A673 (cell line): ENCODE data around the gene EMC7. TPM values are rescaled to one million over a fixed set of nuclear protein-coding genes. Genes with fewer than 3 reads are reported as not detected.

Source experiments
- BruUV-seq: library from RNA; stranded (reverse); fragments of 400-500 nt; replicated peaks from 2 replicates; lab custom pipeline; 2021; lab: Mats Ljungman, UMichigan
- CTCF ChIA-PET: fragments of 300-600 bp; sonication (Branson Sonifier 250); formaldehyde crosslinking; loops from one replicate; lab custom pipeline; 2022; ENCODE audit warnings: antibody characterized with exemption; lab: Charles Lee
- POLR2A ChIA-PET: fragments of 300-600 bp; sonication (Branson Sonifier 250); formaldehyde crosslinking; loops from one replicate; lab custom pipeline; 2022; ENCODE audit warnings: antibody characterized with exemption; ENCODE audit not compliant: low non-redundant PET; lab: Charles Lee
- DNase-seq: peaks from one replicate; pipeline ENCODE4 v3.0.0-alpha.2; 2015; ENCODE audit warnings: low spot score
- H3K27ac ChIP-seq: fragments of 200-600 bp; sonication (generic); 2 replicates; pipeline ENCODE4 v1.5.1; 2016; ENCODE audit warnings: mixed run types, low read depth, mild to moderate bottlenecking, mixed read lengths, antibody characterized with exemption, low read length; ENCODE audit not compliant: poor library complexity, severe bottlenecking
- H3K27me3 ChIP-seq: fragments of 200-600 bp; sonication (generic); replicated peaks from 2 replicates; pipeline ENCODE4 v1.6.1; 2017; ENCODE audit warnings: mixed run types, low read depth, mild to moderate bottlenecking, mixed read lengths, antibody characterized with exemption, low read length; ENCODE audit not compliant: insufficient read depth, poor library complexity
- H3K36me3 ChIP-seq: fragments of 200-600 bp; sonication (generic); 2 replicates; pipeline ENCODE4 v1.6.1; 2016; ENCODE audit warnings: mixed run types, mild to moderate bottlenecking, mixed read lengths, antibody characterized with exemption, low read length; ENCODE audit not compliant: insufficient read depth, poor library complexity, severe bottlenecking
- H3K4me1 ChIP-seq: fragments of 200-600 bp; sonication (generic); 2 replicates; pipeline ENCODE4 v1.6.1; 2017; ENCODE audit warnings: mixed run types, mild to moderate bottlenecking, mixed read lengths, antibody characterized with exemption, low read length; ENCODE audit not compliant: insufficient read depth, poor library complexity, severe bottlenecking
- H3K4me3 ChIP-seq: fragments of 200-600 bp; sonication (generic); 2 replicates; pipeline ENCODE4 v1.5.1; 2016; ENCODE audit warnings: low read depth, mixed run types, mild to moderate bottlenecking, mixed read lengths, low read length; ENCODE audit not compliant: poor library complexity, severe bottlenecking
- H3K9me3 ChIP-seq: fragments of 200-600 bp; sonication (generic); 2 replicates; pipeline ENCODE4 v1.6.1; 2016; ENCODE audit warnings: mixed run types, low read depth, mild to moderate bottlenecking, mixed read lengths, antibody characterized with exemption, low read length; ENCODE audit not compliant: poor library complexity, severe bottlenecking
- EZH2 ChIP-seq: fragments of 200-600 bp; sonication (generic); IDR thresholded peaks from 2 replicates; pipeline ENCODE4 v1.6.1; 2017; ENCODE audit warnings: borderline replicate concordance, low read depth, mild to moderate bottlenecking, mixed read lengths, antibody characterized with exemption, low read length; ENCODE audit not compliant: poor library complexity, severe bottlenecking
- intact Hi-C: fragments of 100-400 bp; cut with micrococcal nuclease; formaldehyde crosslinking; loops from one replicate; pipeline ENCODE4 v1.10.0; 2022; ENCODE audit not compliant: unreplicated experiment
- total RNA-seq: library from RNA; stranded (reverse); gene quantifications from 2 replicates; pipeline ENCODE4 v1.2.3, GENCODE V29; 2021
- TF ChIP-seq, protein P1 (sequence below): fragments of 300-800, 200-600 bp; sonication (generic); conservative IDR thresholded peaks from 2 replicates; pipeline ENCODE4 v1.5.1; 2017; ENCODE audit warnings: low read depth, mild to moderate bottlenecking, antibody characterized with exemption, low read length, moderate library complexity, mixed read lengths

The EMC7 gene
- total RNA-seq, 1 experiment from 2014 or later = 81.2 TPM

DNA sequence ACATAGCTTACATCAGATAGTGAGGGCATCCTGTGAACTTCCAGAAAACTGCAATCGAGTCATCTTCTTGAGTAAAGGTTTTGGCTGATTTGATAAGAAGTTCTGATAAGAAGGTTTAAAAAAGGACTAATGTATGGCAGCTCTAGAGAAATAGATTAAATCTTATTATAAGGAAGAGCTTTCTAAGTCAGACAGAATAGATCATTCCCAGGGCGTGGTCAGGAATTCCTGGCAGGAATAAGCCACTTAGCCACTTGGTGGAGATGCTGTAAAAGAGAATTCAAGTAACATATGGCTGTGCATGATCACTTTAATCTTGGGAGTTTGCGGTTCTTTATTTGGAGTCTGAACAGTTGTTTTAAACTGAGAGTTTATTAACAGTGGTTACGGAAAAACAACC, 17.6 kb upstream of the EMC7 start:
- Histone ChIP-seq H3K27ac (no peak overlapping the region), H3K4me3 (no peak overlapping the region), H3K27me3 (no peaks in the 10 kb centered on the region), H3K4me1 (peaks cover 5% of the 10 kb centered on the region), H3K9me3 (no peaks in the 10 kb centered on the region), H3K36me3 (no peaks in the 10 kb centered on the region)
- POLR2A ChIA-PET = no interaction called here
- DNase-seq = no peak
- BruUV-seq = no TSS peak
- CTCF ChIA-PET = no interaction called here
- intact Hi-C loops = no loop called here
- no peak for TF ChIP-seq EZH2
- TF ChIP-seq, protein P1, sequence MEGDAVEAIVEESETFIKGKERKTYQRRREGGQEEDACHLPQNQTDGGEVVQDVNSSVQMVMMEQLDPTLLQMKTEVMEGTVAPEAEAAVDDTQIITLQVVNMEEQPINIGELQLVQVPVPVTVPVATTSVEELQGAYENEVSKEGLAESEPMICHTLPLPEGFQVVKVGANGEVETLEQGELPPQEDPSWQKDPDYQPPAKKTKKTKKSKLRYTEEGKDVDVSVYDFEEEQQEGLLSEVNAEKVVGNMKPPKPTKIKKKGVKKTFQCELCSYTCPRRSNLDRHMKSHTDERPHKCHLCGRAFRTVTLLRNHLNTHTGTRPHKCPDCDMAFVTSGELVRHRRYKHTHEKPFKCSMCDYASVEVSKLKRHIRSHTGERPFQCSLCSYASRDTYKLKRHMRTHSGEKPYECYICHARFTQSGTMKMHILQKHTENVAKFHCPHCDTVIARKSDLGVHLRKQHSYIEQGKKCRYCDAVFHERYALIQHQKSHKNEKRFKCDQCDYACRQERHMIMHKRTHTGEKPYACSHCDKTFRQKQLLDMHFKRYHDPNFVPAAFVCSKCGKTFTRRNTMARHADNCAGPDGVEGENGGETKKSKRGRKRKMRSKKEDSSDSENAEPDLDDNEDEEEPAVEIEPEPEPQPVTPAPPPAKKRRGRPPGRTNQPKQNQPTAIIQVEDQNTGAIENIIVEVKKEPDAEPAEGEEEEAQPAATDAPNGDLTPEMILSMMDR = no peak

DNA sequence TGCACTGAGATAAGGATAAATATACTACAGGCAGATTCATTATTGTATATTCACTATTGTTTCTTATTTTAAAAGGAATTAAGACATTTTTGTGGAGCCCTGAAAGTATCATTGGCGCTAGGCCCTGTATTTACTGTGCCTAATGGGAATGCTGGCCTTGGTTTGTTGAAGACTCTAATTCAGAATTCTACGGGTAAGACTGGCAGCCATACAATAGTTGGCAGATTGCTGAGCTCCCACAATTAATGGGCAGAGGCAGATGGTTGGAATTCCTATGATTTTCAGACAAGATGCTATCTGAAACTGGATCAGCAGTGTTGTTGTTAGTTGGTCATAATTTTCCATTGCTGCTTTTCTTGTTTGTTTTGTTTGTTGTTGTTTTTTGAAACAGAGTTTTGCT, 15.0 kb upstream of the EMC7 start:
- BruUV-seq = no TSS peak
- DNase-seq = no peak
- ChIA-PET POLR2A (no interaction called here), CTCF (no interaction called here)
- no peak for TF ChIP-seq EZH2
- TF ChIP-seq, protein P1 = no peak
- Histone ChIP-seq H3K27me3 (no peaks in the 10 kb centered on the region), H3K4me3 (no peak overlapping the region), H3K9me3 (no peaks in the 10 kb centered on the region), H3K36me3 (no peaks in the 10 kb centered on the region), H3K27ac (no peak overlapping the region), H3K4me1 (no peaks in the 10 kb centered on the region)
- intact Hi-C loops = no loop called here

DNA sequence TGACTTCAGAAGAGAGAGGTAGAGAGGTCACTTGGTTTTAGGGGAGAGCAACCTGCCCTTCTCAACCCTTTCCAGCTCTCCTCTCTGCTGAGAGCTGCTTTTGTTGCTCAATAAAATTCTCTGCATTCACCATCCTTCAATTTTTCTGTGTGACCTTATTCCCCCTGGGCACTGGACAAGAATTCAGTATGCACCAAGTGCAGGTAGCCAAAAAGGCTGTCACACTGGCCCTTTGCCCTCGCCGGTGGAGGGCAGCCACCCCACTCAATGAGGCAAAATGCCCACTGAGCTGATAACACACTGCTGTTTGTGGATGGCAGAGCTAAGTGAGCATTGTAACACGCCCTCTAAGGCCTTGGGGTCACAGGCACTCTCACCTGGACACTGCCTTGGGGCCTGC, 13.1 kb upstream of the EMC7 start:
- TF ChIP-seq, protein P1 = no peak
- no peak for TF ChIP-seq EZH2
- no peak overlapping the region for H3K4me3 ChIP-seq
- H3K27me3 ChIP-seq = no peaks in the 10 kb centered on the region
- POLR2A ChIA-PET = no interaction called here
- CTCF ChIA-PET = no interaction called here
- H3K4me1 ChIP-seq = no peaks in the 10 kb centered on the region
- DNase-seq = no peak
- BruUV-seq = no TSS peak
- no peaks in the 10 kb centered on the region for H3K9me3 ChIP-seq
- no peaks in the 10 kb centered on the region for H3K36me3 ChIP-seq
- no peak overlapping the region for H3K27ac ChIP-seq
- intact Hi-C loops = no loop called here
